H1 (cell line): ENCODE measurements around the gene BTNL8. TPM values are rescaled to one million over a fixed set of nuclear protein-coding genes. Genes with fewer than 3 reads are reported as not detected.

ENCODE experiments used
- BACH1 ChIP-seq: IDR thresholded peaks from 2 replicates; pipeline ENCODE4 v1.6.1; 2012; ENCODE audit warnings: low read length, improper control_type of control experiment
- BCL11A ChIP-seq, 2 experiments: IDR thresholded peaks; one replicate each; pipeline ENCODE4 v1.6.1; 2011; ENCODE audit warnings: low read depth in 2 of 2, low read length in 2 of 2, mild to moderate bottlenecking in 2 of 2
- CBX5 ChIP-seq: fragments of 300-800, 300-1000 bp; sonication (generic); IDR thresholded peaks from 2 replicates; pipeline ENCODE4 v1.7.1; 2016; ENCODE audit warnings: antibody characterized with exemption, low read length, low read depth
- CBX8 ChIP-seq: fragments of 300-800, 300-1000 bp; sonication (generic); IDR thresholded peaks from 2 replicates; pipeline ENCODE4 v1.7.1; 2016; ENCODE audit warnings: low read depth, low read length, borderline replicate concordance
- CTBP2 ChIP-seq: IDR thresholded peaks from 2 replicates; pipeline ENCODE4 v1.7.0; 2011; ENCODE audit warnings: borderline replicate concordance, mild to moderate bottlenecking, moderate library complexity, mixed read lengths, low read length; ENCODE audit not compliant: insufficient read depth, insufficient read length
- E2F6 ChIP-seq: IDR thresholded peaks from 2 replicates; pipeline ENCODE4 v1.6.1; 2012; ENCODE audit warnings: inconsistent platforms
- JUND ChIP-seq: IDR thresholded peaks from 2 replicates; pipeline ENCODE4 v1.6.1; 2011; ENCODE audit warnings: mild to moderate bottlenecking, improper control_type of control experiment, low read length
- KDM4A ChIP-seq: IDR thresholded peaks from one replicate; pipeline ENCODE4 v1.7.1; 2012; ENCODE audit warnings: low read depth, mild to moderate bottlenecking, moderate library complexity, low read length, inconsistent platforms; ENCODE audit not compliant: severe bottlenecking
- NRF1 ChIP-seq: IDR thresholded peaks from 2 replicates; pipeline ENCODE4 v1.6.1; 2011; ENCODE audit warnings: mild to moderate bottlenecking, low read depth, low read length, improper control_type of control experiment
- PHF8 ChIP-seq: fragments of 200-600 bp; sonication (generic); conservative IDR thresholded peaks from 2 replicates; pipeline ENCODE4 v1.7.1; 2012; ENCODE audit warnings: low read depth, mild to moderate bottlenecking, inconsistent platforms, low read length, moderate library complexity
- POU5F1 ChIP-seq: IDR thresholded peaks from 2 replicates; pipeline ENCODE4 v1.6.1; 2011; ENCODE audit warnings: low read depth, mild to moderate bottlenecking, low read length, moderate library complexity
- RFX5 ChIP-seq: IDR thresholded peaks from 2 replicates; pipeline ENCODE4 v1.6.1; 2011; ENCODE audit warnings: low read depth, low read length, improper control_type of control experiment, borderline replicate concordance
- RXRA ChIP-seq: IDR thresholded peaks from 2 replicates; pipeline ENCODE4 v1.6.1; 2011; ENCODE audit warnings: low read depth, mild to moderate bottlenecking, low read length, moderate library complexity; ENCODE audit not compliant: insufficient read depth
- SIN3A ChIP-seq, 2 experiments: IDR thresholded peaks in 1 of 2; conservative IDR thresholded peaks in 1 of 2; 2 replicates each; pipeline ENCODE4 v1.6.1; 2011 to 2012; ENCODE audit warnings: low read length in 2 of 2, improper control_type of control experiment in 1 of 2, low read depth in 1 of 2, mild to moderate bottlenecking in 1 of 2
- SP1 ChIP-seq: IDR thresholded peaks from 2 replicates; pipeline ENCODE4 v1.6.1; 2011; ENCODE audit warnings: low read depth, low read length
- SP4 ChIP-seq: IDR thresholded peaks from 2 replicates; pipeline ENCODE4 v1.6.1; 2012; ENCODE audit warnings: low read length, inconsistent platforms
- TAF1 ChIP-seq: IDR thresholded peaks from 2 replicates; pipeline ENCODE4 v1.6.1; 2011; ENCODE audit warnings: mild to moderate bottlenecking, low read depth, low read length
- TCF12 ChIP-seq: IDR thresholded peaks from 2 replicates; pipeline ENCODE4 v1.6.1; 2011; ENCODE audit warnings: low read depth, mild to moderate bottlenecking, low read length
- USF2 ChIP-seq: IDR thresholded peaks from 2 replicates; pipeline ENCODE4 v1.6.1; 2011; ENCODE audit warnings: low read length, improper control_type of control experiment
- YY1 ChIP-seq: IDR thresholded peaks from 2 replicates; pipeline ENCODE4 v1.6.1; 2011; ENCODE audit warnings: low read depth, mild to moderate bottlenecking, low read length
- ZNF274 ChIP-seq: IDR thresholded peaks from 2 replicates; pipeline ENCODE4 v1.7.0; 2012; ENCODE audit warnings: low read length, borderline replicate concordance; ENCODE audit errors: extremely low read depth
- polyA plus RNA-seq, 7 experiments: library from polyadenylated mRNA; depleted of rRNA in 3 of 7; stranded (reverse) in 5 of 7; unstranded in 2 of 7; fragments of >200 nt in 5 of 7; fragments of 200-250 nt in 2 of 7; gene quantifications; 1 replicate in 5 of 7; 2 replicates in 1 of 7; 4 replicates in 1 of 7; pipeline versions ENCODE4 v1.2.1 to v1.2.3, GENCODE V29; 2011 to 2013; ENCODE audit warnings: missing spikeins in 2 of 7, mixed read lengths in 2 of 7
- total RNA-seq: library from RNA; stranded (reverse); fragmentation: NEBNext Ultra II Directional; extraction: Animal tissue kit (Norgen Biotek cat#: 25700); gene quantifications from 2 replicates; pipeline ENCODE4 v1.2.1, GENCODE V29; 2021

The BTNL8 gene
- total and polyA plus RNA-seq, 2 of the 8 experiments (the other 6 are each of a cell fraction or from before 2014, with no cell fraction given) = 0.32 to 0.48 TPM

GRCh38 chr5:180860887-180861822 is 37.8 kb upstream of the BTNL8 start, which contains the start of gene ZFP62 (continued):
- TF ChIP-seq RFX5 (no peak), KDM4A (peak; percentile 46), CTBP2 (no peak), YY1 (no peak), TAF1 (no peak; the same call in 1 of the 2 replicates), SP4 (0 out of 2 replicates have a peak, but pooled peaks have one; percentile 24), SIN3A (conservative IDR thresholded peaks at IDR 0.05 in 1 of 2, IDR thresholded peaks at IDR 0.05 in 1 of 2; ENCODE audit: low read depth in 1 of 2, low read length in 2 of 2) (peak; percentile 58 to 71; a peak in 2 of 4 replicates), RXRA (no peak), SP1 (peak; percentile 82), BCL11A (IDR thresholded peaks at IDR 0.05; ENCODE audit: low read depth in 2 of 2, low read length in 2 of 2) (no peak), NRF1 (no peak), CBX5 (no peak), JUND (no peak), BACH1 (peak; percentile 23), CBX8 (no peak), ZNF274 (no peak), POU5F1 (no peak), E2F6 (peak; percentile 83), PHF8 (peak; percentile 59; the same call in 1 of the 2 replicates), TCF12 (peak; percentile 85; the same call in 1 of the 2 replicates), USF2 (peak; percentile 76)
